Inflammatory macrophage treated with lipopolysaccharide for 1 hour (primary cell): Measurements from ENCODE around the gene LRMDA.

ENCODE experiments used
- DNase-seq, 2 donors: peaks; one replicate each; pipeline ENCODE4 v3.0.0-alpha.2; 2020 to 2022

The LRMDA gene

DNA sequence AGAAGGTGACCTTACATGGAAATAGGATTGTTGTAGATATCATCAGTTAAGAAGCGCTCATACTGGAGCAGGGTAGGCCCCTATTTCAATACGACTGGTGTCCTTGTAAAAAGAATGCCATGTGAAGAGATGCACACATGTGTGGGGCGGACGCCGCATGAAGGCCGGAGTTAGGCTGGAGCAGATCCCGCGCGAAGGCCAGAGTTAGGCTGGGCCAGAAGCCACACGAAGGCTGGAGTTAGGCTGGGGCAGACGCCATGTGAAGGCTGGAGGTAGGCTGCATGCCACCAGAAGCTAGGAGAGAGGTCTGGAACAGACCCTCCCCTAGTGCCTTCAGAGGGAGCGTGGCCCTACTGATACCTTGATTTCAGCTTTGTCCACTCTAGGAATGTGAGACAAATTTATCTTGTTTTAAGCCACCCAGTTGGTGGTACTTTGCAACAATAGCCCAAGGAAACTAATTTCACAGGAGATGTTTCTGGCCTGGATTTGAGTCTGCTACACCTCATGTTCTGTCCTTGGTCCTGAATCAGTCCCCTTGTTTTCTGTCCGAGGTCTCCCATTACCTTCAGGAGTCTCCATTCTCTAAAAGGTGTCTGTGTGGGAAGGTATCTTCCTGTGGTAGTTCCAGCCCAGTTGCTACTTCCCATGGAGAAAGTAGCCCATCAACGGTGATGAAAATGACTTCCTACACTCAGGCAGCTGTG is 585.8 kb downstream of the LRMDA start:
- no peak for DNase-seq

DNA sequence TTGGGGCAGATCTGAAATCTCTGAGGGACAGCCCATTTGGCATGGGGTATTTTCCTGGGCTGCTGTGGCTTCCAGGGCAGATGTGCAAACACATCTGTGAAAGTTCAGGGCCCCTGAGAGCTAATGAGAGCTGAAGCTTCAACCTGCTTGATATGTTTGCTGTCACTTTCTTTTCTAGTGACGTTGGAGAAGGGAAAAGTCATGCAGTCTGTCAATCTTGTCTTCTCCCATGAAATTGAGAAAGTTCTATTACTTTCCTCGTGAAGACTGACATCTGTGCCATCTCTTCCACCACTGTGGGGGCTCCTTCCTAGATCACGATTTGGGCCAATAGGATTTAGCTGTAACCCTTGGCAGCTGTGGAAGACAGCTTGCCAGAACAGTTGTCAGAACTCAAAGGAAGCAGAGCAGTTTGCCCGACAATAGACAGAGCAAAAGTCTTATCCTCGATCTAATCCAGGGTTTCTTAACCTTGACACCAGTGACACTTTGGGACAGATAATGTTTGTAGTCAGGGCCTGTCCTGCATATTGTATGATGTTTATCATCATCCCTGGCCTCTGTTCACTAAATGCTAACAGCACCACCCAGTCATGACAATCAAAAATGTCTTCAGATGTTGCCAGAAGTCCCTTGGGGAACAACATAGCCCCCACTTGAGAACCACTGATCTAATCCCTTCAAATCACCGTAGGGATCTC is 586.5 kb downstream of the LRMDA start:
- DNase-seq: no peak

- DNase-seq: no peak
These were observed 589.2 kb downstream of the LRMDA start for GRCh38 chr10:76020630-76021029.

DNA sequence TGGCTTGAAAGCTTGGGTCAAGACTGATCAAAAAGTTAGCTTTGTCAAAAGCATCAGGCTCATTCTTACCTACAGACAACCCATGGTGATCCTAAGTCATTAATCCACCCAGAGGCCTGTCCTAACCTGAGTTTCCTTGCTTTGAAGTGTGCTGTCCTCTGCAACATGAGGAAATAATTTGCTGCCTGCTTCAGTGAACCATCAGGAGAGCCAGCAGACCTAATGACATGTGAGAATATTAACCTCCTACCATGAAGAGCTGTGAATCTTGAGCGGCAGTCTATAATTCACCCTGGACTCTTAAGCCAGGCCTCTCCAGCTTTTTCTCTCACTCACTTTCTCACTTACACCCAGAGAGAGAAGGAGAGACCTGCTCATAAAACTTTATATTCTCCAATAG is 590.0 kb downstream of the LRMDA start:
- DNase-seq: no peak

GRCh38 chr10:76022366-76022765 is 590.9 kb downstream of the LRMDA start:
- DNase-seq: no peak

DNA sequence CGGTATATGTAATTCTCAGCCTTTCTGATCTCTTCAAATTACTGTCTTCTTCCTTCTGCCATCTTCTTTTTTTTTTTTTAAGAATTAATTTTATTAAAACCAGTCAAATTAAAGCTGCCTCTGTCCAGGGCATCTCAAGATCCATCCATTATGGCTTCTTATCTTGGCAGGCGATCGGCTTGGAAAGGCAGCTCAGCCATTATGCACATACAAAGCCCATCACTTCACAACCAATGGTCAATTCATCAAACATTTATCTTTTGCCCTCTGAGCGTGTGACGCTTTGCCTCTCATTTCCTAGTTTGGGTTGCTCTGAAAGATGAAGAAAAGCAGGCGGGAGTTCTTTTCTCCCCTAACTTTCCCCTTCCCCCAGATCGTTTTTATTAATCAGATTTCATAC is 591.6 kb downstream of the LRMDA start:
- no peak for DNase-seq

- DNase-seq: no peak
These were observed 593.2 kb downstream of the LRMDA start for GRCh38 chr10:76024460-76025123.

GRCh38 chr10:76025124-76025477 is 593.7 kb downstream of the LRMDA start:
- no peak for DNase-seq

- DNase-seq: no peak
These were observed 594.9 kb downstream of the LRMDA start for GRCh38 chr10:76026176-76026771.

GRCh38 chr10:76026905-76027304 is 595.5 kb downstream of the LRMDA start:
- peak; percentile 15 to 23 for DNase-seq

DNA sequence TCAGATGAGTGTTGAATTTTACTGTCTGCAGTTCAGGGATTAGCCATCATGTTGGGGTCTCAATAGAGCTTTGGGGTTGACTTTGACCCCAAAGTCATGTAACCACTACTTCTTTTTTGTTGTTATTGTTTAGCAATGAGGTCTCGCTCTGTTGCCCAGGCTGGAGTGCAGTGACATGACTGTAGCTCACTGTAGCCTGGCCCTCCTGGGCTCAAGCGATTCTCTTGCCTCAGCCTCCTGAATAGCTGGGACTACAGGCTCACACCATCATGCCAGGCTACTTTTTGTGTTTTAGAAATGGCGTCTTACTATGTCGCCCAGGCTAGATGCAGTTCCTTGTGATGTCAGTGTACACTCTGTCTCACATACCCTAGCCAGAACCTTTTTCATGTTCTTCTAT is 598.4 kb downstream of the LRMDA start:
- no peak for DNase-seq

- no peak for DNase-seq
These were observed 599.7 kb downstream of the LRMDA start for GRCh38 chr10:76031099-76031498.

DNA sequence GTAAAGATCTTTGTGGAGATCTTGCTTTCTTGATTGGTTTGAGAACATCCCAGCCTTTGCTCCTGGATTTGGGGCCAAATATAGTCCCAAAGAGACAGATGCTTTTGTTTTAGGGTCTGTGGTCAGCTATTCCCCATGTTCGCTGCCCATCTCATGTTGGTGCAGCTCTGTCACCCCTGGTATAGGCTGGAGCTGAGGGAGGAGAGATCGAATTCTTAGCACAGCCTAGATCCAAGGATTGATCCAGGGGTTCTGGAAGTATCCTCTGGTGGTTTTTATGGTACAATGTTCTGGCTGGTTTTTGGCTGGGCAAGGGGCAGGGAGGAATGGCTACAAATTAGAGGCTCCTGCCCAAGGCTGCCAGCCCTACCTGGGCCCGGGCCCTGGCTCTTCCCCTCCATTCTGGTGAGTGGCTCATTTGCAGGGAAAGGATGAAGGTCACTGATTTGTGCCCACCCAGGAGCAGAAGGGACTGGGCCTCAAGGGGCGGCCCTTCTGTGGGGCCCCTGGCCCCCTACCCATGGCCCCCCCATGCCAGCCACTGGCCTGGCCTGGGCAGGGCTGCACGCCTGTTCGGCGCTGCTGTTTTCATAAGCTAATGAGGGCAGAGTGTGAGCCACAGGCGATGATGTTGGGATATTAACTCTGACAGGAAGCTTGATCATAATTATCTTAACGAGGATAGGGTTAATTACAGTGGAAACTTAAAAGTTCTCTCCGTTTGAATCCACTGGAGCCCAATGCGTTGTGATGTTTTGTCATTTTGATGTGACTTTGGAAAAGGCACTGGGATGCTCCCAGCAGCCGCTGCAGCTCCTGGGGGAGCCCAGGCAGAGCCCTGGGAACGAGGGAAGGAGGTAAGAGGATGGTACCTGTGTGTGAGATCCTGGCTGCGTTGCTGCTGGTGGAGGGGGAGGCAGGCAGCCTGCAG is 600.6 kb downstream of the LRMDA start:
- no peak for DNase-seq

GRCh38 chr10:76032700-76033039 is 601.2 kb downstream of the LRMDA start:
- no peak for DNase-seq

DNA sequence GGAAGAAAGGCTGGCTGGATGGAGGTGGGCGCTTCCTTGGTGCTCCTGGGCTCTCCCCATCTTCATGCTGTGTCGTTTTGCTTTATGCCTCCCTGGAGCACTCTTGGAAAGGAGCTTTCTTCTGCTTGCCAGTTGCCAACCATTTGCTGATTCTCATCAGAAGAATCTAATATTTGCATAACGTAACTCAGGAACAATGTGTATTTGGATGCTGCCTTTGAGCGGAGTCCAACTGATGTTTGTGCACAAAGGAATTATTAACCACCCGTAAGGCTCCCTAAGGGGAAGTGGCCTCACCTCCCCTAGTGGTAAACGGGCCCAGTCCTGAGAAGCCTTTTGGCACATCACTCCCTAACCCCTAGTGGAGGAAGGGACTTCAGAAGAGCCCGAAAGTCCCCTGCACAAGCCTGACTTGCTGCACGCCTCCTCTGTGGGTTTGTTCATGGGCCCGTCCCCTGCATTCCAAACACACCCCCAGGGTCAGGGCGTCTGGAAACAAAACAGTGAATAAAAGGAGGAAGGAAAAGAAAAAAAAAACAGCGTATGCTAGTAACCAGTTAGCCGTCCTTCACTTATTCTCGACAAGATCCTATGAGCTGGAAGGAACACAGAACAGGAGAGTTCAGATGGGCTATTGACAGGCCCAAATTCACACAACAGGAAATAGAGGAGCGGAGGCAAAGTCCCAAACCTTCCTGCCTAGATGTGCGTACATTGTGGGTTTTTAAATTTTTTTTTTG is 602.2 kb downstream of the LRMDA start:
- peak in 1 of 2 donors; percentile 19 for DNase-seq

DNA sequence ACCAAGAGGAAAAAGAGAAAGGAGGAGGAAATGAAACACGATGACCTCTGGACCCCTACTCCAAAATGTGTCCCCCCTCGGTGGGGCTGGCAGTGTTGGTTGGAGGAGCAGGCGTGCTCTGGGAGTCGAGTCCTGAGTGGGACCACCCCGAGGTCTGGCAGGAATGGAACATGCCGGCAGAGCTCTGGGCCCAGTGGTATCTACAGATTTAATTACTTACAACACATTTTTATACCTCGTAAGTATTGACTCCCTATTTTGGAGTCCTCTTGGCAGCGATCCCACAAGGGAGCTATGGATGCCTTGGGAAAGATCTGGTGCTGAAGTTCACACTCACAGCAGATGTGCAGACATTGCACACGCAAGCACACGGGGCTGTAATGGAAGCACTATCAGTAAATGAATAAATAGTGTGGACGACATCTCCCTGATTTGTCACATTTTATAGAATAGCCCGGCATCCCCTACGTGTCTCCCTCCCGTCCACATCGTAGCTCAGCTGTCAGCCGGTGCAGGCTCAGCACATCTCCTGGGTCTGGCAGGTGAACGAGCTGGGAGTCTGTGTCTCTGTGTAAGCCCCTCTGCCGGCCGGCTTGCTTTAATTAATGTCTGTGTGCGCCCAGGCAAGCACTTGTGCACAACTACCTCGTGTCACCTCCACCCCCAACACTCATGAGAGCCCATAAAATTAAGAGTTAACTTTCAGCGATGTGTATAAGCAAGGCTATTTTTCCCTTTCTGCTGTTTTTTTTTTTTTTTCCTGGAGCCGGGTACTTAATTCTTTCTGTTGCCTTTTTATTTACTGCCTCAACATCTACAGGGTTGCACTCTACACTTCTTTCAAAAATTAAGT is 603.2 kb downstream of the LRMDA start:
- DNase-seq: no peak

- no peak for DNase-seq
These were observed 604.0 kb downstream of the LRMDA start for GRCh38 chr10:76035206-76036110.

GRCh38 chr10:76036111-76036940 is 604.9 kb downstream of the LRMDA start:
- peak; percentile 47 to 84 for DNase-seq

DNA sequence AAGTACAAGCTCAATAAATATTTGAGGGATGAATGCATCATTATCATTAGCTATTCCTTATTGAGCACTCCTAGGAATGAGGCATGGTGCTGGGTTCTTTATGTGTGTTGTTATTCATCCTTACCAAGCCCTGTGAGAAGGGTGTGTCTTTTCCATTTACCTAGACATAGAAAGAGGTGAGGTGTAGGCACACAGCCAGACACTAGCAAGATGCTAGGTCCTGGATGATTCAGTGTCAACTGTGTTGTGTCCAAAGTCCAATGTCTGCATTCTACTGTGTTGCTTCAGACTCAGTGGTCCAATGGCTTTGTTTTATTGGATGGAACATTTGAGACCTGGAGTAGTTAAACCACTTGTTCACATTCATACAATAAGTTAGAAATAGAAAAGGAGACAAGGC is 605.5 kb downstream of the LRMDA start:
- no peak for DNase-seq
